Measurements from ENCODE around the gene RNASE11. TPM values are rescaled to one million over a fixed set of nuclear protein-coding genes. Genes with fewer than 3 reads are reported as not detected.
"Not testable (repeated sequence)": the region's sequence is repeated elsewhere in the genome, so short reads cannot be mapped to it uniquely, and the experiment has no call there.

Gene RNASE11
- total RNA-seq, 1 donor, result not detected

DNA sequence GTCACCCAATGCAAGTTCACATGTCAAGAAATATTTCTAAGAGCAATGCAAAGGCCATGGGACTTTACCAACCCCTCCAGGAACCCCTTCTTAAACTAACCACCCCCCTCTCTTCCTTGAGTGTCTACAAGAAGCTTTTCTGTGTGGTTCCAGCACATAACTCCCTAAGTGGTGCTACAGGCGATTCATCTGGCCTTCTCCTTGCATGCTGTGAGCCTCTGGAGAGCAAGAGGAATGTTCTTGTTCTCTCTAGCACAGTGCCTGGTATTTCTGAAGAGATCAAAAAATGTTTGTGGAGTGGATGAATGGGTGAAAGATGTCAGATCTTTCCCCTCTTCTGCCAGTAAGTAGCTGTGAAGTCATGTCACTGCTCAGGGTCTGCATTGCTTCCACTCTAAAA lies 9.3 kb upstream of the RNASE11 start:
- no peak for DNase-seq (ENCODE audit: low read depth)
- H3K4me3 ChIP-seq (ENCODE audit: low read depth, low read length), result no peak overlapping the region
- TF ChIP-seq, protein P1, sequence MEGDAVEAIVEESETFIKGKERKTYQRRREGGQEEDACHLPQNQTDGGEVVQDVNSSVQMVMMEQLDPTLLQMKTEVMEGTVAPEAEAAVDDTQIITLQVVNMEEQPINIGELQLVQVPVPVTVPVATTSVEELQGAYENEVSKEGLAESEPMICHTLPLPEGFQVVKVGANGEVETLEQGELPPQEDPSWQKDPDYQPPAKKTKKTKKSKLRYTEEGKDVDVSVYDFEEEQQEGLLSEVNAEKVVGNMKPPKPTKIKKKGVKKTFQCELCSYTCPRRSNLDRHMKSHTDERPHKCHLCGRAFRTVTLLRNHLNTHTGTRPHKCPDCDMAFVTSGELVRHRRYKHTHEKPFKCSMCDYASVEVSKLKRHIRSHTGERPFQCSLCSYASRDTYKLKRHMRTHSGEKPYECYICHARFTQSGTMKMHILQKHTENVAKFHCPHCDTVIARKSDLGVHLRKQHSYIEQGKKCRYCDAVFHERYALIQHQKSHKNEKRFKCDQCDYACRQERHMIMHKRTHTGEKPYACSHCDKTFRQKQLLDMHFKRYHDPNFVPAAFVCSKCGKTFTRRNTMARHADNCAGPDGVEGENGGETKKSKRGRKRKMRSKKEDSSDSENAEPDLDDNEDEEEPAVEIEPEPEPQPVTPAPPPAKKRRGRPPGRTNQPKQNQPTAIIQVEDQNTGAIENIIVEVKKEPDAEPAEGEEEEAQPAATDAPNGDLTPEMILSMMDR (IDR thresholded peaks at IDR 0.05; ENCODE audit: insufficient read depth, low read length), result no peak

DNA sequence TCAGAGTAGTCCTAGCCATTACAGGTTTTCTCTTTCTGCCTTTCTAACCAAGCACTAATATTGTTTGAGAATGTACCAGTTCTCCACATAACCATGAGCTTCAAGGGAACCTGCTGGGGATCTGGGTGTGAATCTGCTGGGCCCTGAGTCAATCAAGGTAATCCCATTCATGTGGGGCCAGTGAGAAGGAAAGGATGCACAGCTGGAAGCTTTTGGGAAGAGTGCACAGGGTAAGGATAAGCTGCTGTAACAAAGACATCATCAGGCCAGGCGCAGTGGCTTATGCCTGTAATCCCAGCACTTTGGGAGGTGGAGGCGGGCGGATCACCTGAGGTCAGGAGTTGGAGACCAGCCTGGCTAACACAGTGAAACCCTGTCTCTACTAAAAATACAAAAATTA lies 7.9 kb upstream of the RNASE11 start:
- H3K4me3 ChIP-seq (ENCODE audit: low read depth, low read length); DNase-seq (ENCODE audit: low read depth): not testable (repeated sequence)

GRCh38 chr14:20592574-20592973 lies 4.8 kb upstream of the RNASE11 start:
- no peak for DNase-seq (ENCODE audit: low read depth)
- H3K4me3 ChIP-seq (ENCODE audit: low read depth, low read length), result no peak overlapping the region
- TF ChIP-seq, protein P1 (IDR thresholded peaks at IDR 0.05; ENCODE audit: insufficient read depth, low read length), result no peak

- H3K4me3 ChIP-seq (ENCODE audit: low read depth, low read length), result no peak within 1 kb of the TSS
- TF ChIP-seq, protein P1 (IDR thresholded peaks at IDR 0.05; ENCODE audit: insufficient read depth, low read length), result no peak
- no peak for DNase-seq (ENCODE audit: low read depth)
Measured at GRCh38 chr14:20591235-20591634, 3.4 kb upstream of the RNASE11 start, which contains the start of gene RNASE12. Gene RNASE12, minus strand, starts transcription at chr14:20591376. Its CDS starts 653 bp downstream, at chr14:20590723.

DNA sequence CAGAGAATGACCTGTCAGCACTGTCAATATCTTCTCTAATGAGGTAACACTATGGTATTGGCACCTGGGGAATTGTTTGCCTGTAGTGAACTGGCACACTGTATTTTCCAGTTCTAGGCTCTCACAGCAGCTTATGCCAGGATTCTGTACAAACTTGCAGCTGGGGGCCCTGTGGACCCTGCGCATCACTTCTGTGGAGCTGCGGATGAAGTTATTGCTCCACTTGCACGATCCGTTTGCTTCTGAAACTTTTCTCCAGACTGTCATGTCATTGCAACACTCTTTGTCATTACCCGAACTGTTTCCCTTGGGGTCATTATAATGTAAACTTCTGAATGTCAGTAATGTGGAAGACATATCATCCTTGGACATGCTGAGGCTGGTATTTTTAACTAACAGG lies 3.9 kb downstream of the RNASE11 start:
- DNase-seq (ENCODE audit: low read depth), result no peak
- TF ChIP-seq, protein P1 (IDR thresholded peaks at IDR 0.05; ENCODE audit: insufficient read depth, low read length), result no peak
- H3K4me3 ChIP-seq (ENCODE audit: low read depth, low read length), result no peak overlapping the region

GRCh38 chr14:20583142-20583541 lies 4.7 kb downstream of the RNASE11 start:
- no peak overlapping the region for H3K4me3 ChIP-seq (ENCODE audit: low read depth, low read length)
- TF ChIP-seq, protein P1 (IDR thresholded peaks at IDR 0.05; ENCODE audit: insufficient read depth, low read length), result no peak
- DNase-seq (ENCODE audit: low read depth), result no peak

- H3K4me3 ChIP-seq (ENCODE audit: low read depth, low read length), result no peak overlapping the region
- TF ChIP-seq, protein P1 (IDR thresholded peaks at IDR 0.05; ENCODE audit: insufficient read depth, low read length), result no peak
- DNase-seq (ENCODE audit: low read depth), result no peak
Measured at GRCh38 chr14:20580242-20580641, 7.6 kb downstream of the RNASE11 start.

Measured in fibroblast of the aortic adventitia (primary cell).